GM18861 (cell line): ENCODE data around the gene SEPTIN5.

Experiments
- ATAC-seq: cut with Tn5 transposase; IDR thresholded peaks from one replicate; pipeline ENCODE4 v1.9.1; 2021; ENCODE audit not compliant: unreplicated experiment

The SEPTIN5 gene

DNA sequence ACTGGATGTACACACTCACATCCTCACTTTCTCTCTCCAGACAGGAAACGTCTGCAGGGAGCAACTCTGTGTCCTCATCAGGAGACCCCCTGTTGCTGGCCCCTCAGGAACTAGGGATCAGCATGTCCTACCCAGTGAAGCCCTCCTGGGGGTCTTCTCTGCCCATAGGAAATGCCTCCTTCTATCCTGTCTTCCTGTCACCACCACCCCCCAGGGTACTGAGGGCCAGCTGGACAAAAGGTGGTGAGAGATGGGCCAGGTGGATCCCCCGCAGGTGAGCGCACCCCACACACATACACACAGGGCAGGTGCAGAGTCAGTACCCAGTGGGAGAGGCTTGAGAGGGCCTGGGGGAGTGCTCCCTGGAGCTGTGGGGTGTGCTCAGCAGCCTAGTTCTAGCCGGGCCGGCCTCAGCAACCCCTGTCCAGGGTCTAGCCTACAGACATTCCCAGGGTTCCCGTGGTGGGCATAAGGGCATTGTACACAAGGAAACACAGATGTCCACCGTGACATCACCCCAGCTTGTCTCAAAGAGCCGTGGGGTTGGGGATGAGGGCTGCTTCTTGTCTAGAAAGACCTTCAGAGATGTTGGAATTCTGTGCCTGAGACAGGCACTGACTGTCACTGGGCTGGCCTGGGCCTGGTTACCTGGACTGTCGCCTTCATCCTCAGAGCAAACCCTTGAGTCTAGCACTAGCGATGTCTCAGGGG lies 18.3 kb downstream of the SEPTIN5 start:
- no peak for ATAC-seq

- no peak for ATAC-seq
Measured at GRCh38 chr22:19733755-19734154, 19.5 kb downstream of the SEPTIN5 start.

DNA sequence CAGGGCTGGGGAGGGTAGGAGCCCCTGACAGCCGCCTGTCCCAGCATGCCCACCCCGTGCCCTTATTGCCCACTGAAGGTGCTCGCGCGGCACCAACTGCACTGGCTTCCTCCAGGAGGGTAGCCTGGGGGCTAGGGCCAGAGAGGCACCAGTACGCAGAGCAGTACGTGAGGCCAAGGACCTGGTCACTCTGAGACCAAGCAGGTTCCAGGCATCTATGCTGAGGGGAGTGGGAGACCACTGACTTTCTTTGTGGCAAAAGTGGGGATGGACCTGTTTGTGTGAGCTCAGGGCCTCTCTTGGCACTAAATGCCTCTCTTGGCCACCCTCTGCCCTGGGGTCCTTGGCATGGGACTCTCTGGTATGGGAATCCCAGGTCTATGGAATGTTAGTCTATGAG lies 19.9 kb downstream of the SEPTIN5 start:
- no peak for ATAC-seq

DNA sequence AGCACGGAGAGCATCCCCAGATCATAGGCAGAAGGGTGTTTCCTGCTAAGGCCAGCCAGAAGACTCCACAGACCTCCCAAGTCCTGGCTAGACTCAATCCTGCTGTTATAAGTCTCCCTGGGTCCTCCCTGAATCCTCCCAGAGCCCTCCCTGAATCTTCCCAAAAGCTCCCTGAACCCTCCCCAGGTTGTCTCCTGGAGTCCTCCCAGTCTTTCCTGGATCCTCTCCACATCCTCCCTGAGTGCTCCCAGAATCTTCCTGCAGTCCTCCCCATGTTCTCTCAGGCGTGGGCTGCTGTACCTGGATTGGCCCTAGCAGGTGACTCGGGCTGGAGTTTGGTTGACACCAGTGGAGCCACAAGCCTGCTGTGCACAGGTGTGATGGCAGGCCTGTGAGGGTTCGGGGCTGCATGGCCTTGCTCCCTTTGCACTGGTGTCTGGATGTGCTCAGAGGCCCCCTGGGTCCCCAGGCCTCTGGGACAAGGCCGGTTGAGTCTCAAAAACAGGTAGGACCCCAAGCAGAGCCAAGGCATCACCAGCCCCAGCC lies 20.6 kb downstream of the SEPTIN5 start:
- ATAC-seq, result no peak

- no peak for ATAC-seq
Measured at GRCh38 chr22:19735665-19736510, 21.6 kb downstream of the SEPTIN5 start.

GRCh38 chr22:19737846-19738663 lies 23.8 kb downstream of the SEPTIN5 start:
- ATAC-seq, result no peak

DNA sequence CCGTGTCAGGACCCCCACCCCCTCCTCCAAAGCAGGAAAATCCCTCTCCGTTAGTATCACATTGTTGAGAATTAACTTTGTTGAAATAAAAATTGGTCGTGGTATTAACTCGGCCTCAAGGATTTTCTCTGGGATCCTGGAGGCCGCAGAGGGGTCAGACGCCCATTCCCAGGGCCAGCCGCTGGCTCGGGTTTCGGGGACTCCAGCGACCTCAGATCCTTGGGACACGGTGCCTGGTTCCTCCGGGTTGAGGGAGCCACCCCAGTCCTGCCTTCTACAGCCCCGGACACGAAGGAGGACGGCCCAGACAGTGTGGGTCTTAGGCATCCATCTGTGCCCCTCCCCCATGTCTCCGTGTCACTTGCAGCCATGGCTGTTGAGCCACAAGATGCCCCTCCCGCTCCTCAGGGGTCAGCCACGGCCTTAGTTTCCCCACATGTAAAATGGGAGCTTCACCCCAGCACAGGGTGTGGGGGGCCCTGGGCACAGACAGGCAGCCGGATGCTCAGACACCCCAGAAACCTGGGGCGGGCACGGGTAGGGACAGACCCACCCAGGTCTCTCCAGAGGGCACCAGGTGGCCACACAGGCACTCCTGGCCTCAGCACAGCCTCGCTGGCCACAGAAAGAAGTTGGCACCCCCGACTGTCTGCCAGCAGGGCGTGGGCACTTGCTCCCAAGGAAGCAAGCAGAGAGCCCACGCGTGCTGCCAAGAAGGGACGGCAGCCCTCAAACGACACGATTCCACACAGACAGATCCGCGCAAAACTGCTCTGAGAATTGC lies 24.6 kb downstream of the SEPTIN5 start:
- ATAC-seq, result no peak

- no peak for ATAC-seq
Measured at GRCh38 chr22:19739448-19739895, 25.2 kb downstream of the SEPTIN5 start.

- no peak for ATAC-seq
Measured at GRCh38 chr22:19739911-19740449, 25.7 kb downstream of the SEPTIN5 start.

GRCh38 chr22:19740586-19740985 lies 26.3 kb downstream of the SEPTIN5 start:
- ATAC-seq, result no peak

GRCh38 chr22:19741053-19741452 lies 26.8 kb downstream of the SEPTIN5 start:
- ATAC-seq, result no peak

DNA sequence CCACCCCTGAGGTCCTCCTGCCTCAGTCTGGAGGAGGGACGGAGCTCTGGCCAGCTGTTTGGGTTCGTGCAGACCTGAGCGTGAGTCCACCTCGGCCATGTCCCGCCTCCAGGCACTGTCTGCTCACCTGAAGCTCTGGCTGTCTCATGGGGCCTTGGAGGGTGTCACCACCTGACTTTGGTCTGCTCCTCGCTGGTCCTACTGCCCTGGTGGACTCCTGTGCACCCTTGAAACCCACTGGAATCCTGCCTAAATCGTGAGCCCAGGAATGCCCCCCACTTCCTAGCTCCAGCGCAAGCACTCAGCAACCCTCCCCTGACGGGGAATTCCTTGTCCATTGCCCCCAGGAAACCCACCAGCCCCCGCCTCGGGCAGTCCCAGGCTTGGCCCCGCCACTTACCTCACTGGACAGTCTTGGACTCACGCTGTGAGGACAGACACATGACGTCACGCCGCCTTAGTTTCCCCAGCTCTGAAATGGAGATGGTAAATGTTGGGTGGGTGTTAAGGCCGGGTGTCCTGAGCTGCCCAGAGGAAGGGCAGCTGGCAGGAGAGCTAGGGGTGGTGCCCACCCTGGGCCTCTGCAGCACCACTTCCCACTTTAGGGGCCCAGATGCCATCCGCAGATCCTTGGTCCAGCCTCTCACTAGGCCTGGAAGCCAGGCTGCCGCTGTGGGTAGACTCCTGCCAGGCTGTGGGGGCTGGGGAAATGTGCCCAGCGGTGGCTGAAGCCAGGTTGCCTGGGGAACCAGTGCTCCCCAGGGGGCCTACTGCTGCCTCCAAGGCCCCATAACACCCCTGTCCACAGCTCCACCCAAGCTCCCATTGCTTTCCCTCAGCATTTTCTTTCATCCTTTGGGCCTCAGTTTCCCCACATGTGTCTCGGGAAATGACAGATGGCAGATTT lies 28.1 kb downstream of the SEPTIN5 start:
- ATAC-seq, result no peak

DNA sequence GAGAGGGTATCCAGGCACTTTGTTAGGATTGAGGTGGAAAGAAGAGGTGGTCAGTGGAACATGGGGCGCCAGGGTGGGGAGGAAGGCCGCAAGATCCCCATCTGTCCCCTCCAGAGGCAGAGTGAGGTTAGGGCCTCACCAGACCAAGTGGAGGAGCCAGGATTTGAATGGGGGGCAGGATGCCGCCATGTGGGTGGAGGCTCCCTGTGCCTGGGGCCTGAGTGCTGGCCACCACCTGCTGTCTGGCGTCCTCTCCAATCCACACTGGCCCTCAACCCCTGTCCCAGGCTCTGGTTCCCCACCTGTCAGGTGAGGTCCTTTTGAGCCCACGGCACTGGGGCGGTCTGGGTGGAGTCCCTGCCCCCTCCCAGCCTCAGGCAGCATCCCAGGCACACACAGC lies 28.8 kb downstream of the SEPTIN5 start:
- no peak for ATAC-seq

DNA sequence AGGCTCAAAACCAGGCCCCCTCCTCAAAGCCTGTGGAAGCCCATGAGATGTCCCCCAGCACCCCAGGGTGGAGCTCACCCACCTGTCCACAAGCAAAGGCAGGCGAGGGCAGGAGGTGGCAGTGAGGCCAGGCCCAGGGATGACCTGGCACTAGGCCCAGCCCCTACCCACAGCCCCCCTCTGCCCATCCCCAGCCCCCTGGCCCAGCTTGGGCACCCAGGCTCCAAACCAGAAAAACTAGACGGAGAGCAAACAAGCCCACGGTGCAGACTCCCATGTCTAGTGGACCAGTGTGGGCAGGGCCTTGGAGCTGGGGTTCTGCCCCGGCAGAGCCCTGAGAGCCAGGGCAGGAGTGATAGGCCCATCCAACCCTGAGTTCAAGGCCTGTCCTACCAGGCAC lies 29.3 kb downstream of the SEPTIN5 start:
- no peak for ATAC-seq

- ATAC-seq, result no peak
Measured at GRCh38 chr22:19744350-19745006, 30.2 kb downstream of the SEPTIN5 start.

- ATAC-seq, result no peak
Measured at GRCh38 chr22:19745155-19746101, 31.1 kb downstream of the SEPTIN5 start.

DNA sequence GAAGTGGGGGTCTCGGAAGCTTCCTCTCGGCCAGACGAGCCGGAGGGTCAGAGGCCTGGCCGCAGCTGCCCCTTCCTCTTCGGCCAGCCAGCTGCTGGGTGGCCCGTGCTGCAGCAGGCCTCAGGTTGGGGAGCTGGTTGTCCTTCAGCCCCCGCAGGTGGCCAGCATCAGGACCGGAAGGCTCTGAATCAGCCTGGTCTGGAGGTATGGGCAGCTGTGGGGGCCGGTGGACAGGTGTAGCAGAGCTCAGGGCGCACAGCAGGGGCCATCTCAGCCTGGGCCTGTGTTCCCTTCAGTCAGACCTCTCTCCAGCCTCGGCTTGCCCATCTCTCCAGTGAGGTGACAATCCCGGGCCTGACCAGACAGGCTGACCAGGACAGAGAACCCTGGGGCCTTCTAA lies 32.4 kb downstream of the SEPTIN5 start:
- ATAC-seq, result no peak
